Measurements from ENCODE around the gene FAM89B. TPM values are rescaled to one million over a fixed set of nuclear protein-coding genes. Genes with fewer than 3 reads are reported as not detected.

FAM89B gene
- total RNA-seq (2022; extraction: Qiagen RNA extraction), result 24.8 to 42.2 TPM (median 34.4 TPM) in 5 replicates

GRCh38 chr11:65572356-65573051, at the start of gene FAM89B:
Gene FAM89B (plus strand): TSS chr11:65572538. CDS start chr11:65572670, 132 bp downstream.

GRCh38 chr11:65524741-65525545, 47.4 kb upstream of the FAM89B start, which contains the start of gene SCYL1:
Gene SCYL1 (plus strand): TSS chr11:65525083. CDS start chr11:65525154, 71 bp downstream.

GRCh38 chr11:65558002-65558929, 14.1 kb upstream of the FAM89B start, which contains the start of gene LTBP3:
Gene LTBP3 (minus strand): TSS chr11:65558359. CDS start chr11:65557959, 400 bp downstream.

GRCh38 chr11:65569973-65570918, 2.1 kb upstream of the FAM89B start, which contains the start of gene ZNRD2:
Gene ZNRD2 (plus strand): TSS chr11:65570477. CDS start chr11:65570492, 15 bp downstream.

DNA sequence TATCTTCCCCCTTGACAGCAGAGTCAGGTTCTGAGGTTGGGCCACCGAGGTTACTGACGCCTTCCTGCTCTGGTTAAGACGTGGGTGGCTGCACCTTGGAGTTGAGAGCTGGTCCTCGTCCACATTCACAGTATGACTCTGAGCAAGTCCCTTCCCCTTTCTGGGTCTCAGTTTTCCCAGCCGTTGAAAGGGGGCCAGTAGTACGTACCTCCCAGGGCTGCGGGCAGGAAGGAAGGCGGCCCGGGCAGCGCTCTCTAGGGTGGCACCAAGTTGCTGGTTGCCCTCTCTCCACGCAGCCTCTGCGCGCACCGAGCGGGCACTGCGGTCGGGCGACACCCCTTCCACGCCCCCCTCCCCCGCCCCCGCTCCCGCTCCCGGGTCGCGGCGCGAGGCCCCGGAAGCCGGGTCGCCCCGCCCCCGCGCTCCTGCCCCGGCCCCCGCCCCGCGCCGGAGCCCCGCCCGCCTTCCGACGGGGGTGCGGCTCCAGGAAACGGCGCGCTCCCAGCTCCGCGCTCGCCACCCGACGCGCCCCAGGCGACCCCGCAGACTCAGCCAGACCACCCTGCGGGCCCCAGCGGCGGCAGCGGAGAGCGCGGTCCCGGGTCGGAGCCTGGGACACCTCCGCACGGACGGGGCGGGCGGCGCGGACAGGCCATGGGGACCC, 3.4 kb downstream of the FAM89B start, which contains the start of gene EHBP1L1:
EHBP1L1 (plus strand) TSS at position 486 of the 664 bp plus-strand sequence. CDS start 250 bp downstream, outside the sequence.

GRCh38 chr11:65595543-65596281, 23.4 kb downstream of the FAM89B start, which contains the start of gene KCNK7:
Gene KCNK7 (minus strand): TSS chr11:65595800. CDS start chr11:65595772, 28 bp downstream.

GRCh38 chr11:65615229-65615949, 43.1 kb downstream of the FAM89B start, which contains the start of gene PCNX3:
Gene PCNX3 (plus strand): TSS chr11:65615776. CDS start chr11:65616312, 536 bp downstream.

Other genes starting within 250 kb of the FAM89B start
- 38.8 to 42.8 TPM (median 42.2 TPM) in 5 replicates for gene DPF2, start 238.7 kb upstream of the FAM89B start, total RNA-seq (2022; extraction: Qiagen RNA extraction)
- gene TIGD3, start 217.8 kb upstream of the FAM89B start, total RNA-seq (2022; extraction: Qiagen RNA extraction), result 0.80 to 1.2 TPM (median 1.0 TPM) in 5 replicates
- gene SLC25A45, start 189.9 kb upstream of the FAM89B start, total RNA-seq (2022; extraction: Qiagen RNA extraction), result 10.7 to 16.6 TPM (median 15.4 TPM) in 5 replicates
- 34.3 to 52.8 TPM (median 49.7 TPM) in 5 replicates for gene FRMD8, start 185.9 kb upstream of the FAM89B start, total RNA-seq (2022; extraction: Qiagen RNA extraction)
- gene NEAT1, start 149.7 kb upstream of the FAM89B start, total RNA-seq (2022; extraction: Qiagen RNA extraction), result 91.2 to 211 TPM (median 154 TPM) in 5 replicates
- gene MALAT1, start 73.5 kb upstream of the FAM89B start, total RNA-seq (2022; extraction: Qiagen RNA extraction), result 47.0 to 89.3 TPM (median 68.8 TPM) in 5 replicates
- 42.4 to 62.3 TPM (median 60.2 TPM) in 5 replicates for gene SCYL1, start 47.5 kb upstream of the FAM89B start, total RNA-seq (2022; extraction: Qiagen RNA extraction)
- 67.3 to 123 TPM (median 91.4 TPM) in 5 replicates for gene LTBP3, start 14.2 kb upstream of the FAM89B start, total RNA-seq (2022; extraction: Qiagen RNA extraction)
- gene ZNRD2, start 2.1 kb upstream of the FAM89B start, total RNA-seq (2022; extraction: Qiagen RNA extraction), result 67.2 to 80.5 TPM (median 71.2 TPM) in 5 replicates
- 20.8 to 32.9 TPM (median 28.8 TPM) in 5 replicates for gene EHBP1L1, start 3.5 kb downstream of the FAM89B start, total RNA-seq (2022; extraction: Qiagen RNA extraction)
- gene KCNK7, start 23.3 kb downstream of the FAM89B start, total RNA-seq (2022; extraction: Qiagen RNA extraction), result 0.21 to 0.59 TPM (median 0.45 TPM) in 5 replicates
- gene MAP3K11, start 41.7 kb downstream of the FAM89B start, total RNA-seq (2022; extraction: Qiagen RNA extraction), result 39.9 to 50.8 TPM (median 46.4 TPM) in 5 replicates
- 22.5 to 37.8 TPM (median 36.0 TPM) in 5 replicates for gene PCNX3, start 43.2 kb downstream of the FAM89B start, total RNA-seq (2022; extraction: Qiagen RNA extraction)
- 9.4 to 16.4 TPM (median 15.6 TPM) in 5 replicates for gene SIPA1, start 65.6 kb downstream of the FAM89B start, total RNA-seq (2022; extraction: Qiagen RNA extraction)
- gene RELA, start 90.4 kb downstream of the FAM89B start, total RNA-seq (2022; extraction: Qiagen RNA extraction), result 58.7 to 77.6 TPM (median 77.2 TPM) in 5 replicates
- 43.0 to 54.7 TPM (median 52.9 TPM) in 5 replicates for gene KAT5, start 139.7 kb downstream of the FAM89B start, total RNA-seq (2022; extraction: Qiagen RNA extraction)
- gene RNASEH2C, start 148.3 kb downstream of the FAM89B start, total RNA-seq (2022; extraction: Qiagen RNA extraction), result 22.8 to 46.0 TPM (median 44.1 TPM) in 5 replicates
- gene AP5B1, start 208.4 kb downstream of the FAM89B start, total RNA-seq (2022; extraction: Qiagen RNA extraction), result 7.5 to 12.1 TPM (median 10.0 TPM) in 5 replicates
- 0.05 to 0.12 TPM (median 0.08 TPM) in 5 replicates for gene OVOL1, start 214.5 kb downstream of the FAM89B start, total RNA-seq (2022; extraction: Qiagen RNA extraction)

Measured in A549 treated with dexamethasone at 1 μM for 4 hours (cell line).